Activated CD4-positive, alpha-beta T cell treated with anti-CD3 and anti-CD28 coated beads, Interleukin-2, amount 50 U/mL, for 16 hours (primary cell): ENCODE measurements around the gene ATP13A4.
"Not testable (repeated sequence)": the region's sequence is repeated elsewhere in the genome, so short reads cannot be mapped to it uniquely, and the experiment has no call there.

Source experiments
- DNase-seq: peaks from one replicate; pipeline ENCODE4 v3.0.0-alpha.2; 2020

ATP13A4 gene

GRCh38 chr3:193553586-193553985 is 1.1 kb downstream of the ATP13A4 start:
- no peak for DNase-seq

- DNase-seq: no peak
These were observed 1.8 kb downstream of the ATP13A4 start for GRCh38 chr3:193552923-193553322.

GRCh38 chr3:193548406-193548805 is 6.3 kb downstream of the ATP13A4 start:
- no peak for DNase-seq

- DNase-seq: no peak
These were observed 8.6 kb downstream of the ATP13A4 start for GRCh38 chr3:193546129-193546528.

- no peak for DNase-seq
These were observed 9.4 kb downstream of the ATP13A4 start for GRCh38 chr3:193545304-193545703.

GRCh38 chr3:193544289-193544688 is 10.4 kb downstream of the ATP13A4 start:
- no peak for DNase-seq

GRCh38 chr3:193530231-193531165 is 24.2 kb downstream of the ATP13A4 start:
- no peak for DNase-seq

GRCh38 chr3:193526085-193526484 is 28.6 kb downstream of the ATP13A4 start:
- not testable (repeated sequence) for DNase-seq

- no peak for DNase-seq
These were observed 32.2 kb downstream of the ATP13A4 start for GRCh38 chr3:193522473-193522872.

- DNase-seq: no peak
These were observed 34.0 kb downstream of the ATP13A4 start for GRCh38 chr3:193520738-193521137.

- no peak for DNase-seq
These were observed 38.7 kb downstream of the ATP13A4 start for GRCh38 chr3:193515966-193516365.

- DNase-seq: no peak
These were observed 44.5 kb downstream of the ATP13A4 start for GRCh38 chr3:193510154-193510553.

GRCh38 chr3:193509103-193509965 is 45.4 kb downstream of the ATP13A4 start:
- DNase-seq: no peak

GRCh38 chr3:193508108-193508507 is 46.6 kb downstream of the ATP13A4 start:
- DNase-seq: no peak

GRCh38 chr3:193507566-193507965 is 47.1 kb downstream of the ATP13A4 start:
- no peak for DNase-seq

GRCh38 chr3:193506921-193507320 is 47.8 kb downstream of the ATP13A4 start:
- no peak for DNase-seq

- no peak for DNase-seq
These were observed 51.8 kb downstream of the ATP13A4 start for GRCh38 chr3:193502871-193503270.

- DNase-seq: no peak
These were observed 54.8 kb downstream of the ATP13A4 start for GRCh38 chr3:193499801-193500485.

GRCh38 chr3:193499136-193499770 is 55.4 kb downstream of the ATP13A4 start:
- no peak for DNase-seq

GRCh38 chr3:193498215-193498614 is 56.5 kb downstream of the ATP13A4 start:
- no peak for DNase-seq

GRCh38 chr3:193496658-193497057 is 58.0 kb downstream of the ATP13A4 start:
- DNase-seq: no peak

GRCh38 chr3:193491026-193491425 is 63.7 kb downstream of the ATP13A4 start:
- DNase-seq: no peak

GRCh38 chr3:193490580-193490979 is 64.1 kb downstream of the ATP13A4 start:
- no peak for DNase-seq
